ENCODE data around the gene CD48. TPM values are rescaled to one million over a fixed set of nuclear protein-coding genes. Genes with fewer than 3 reads are reported as not detected.

CD48 gene
- total RNA-seq, 1 experiment from 2014 or later = not detected

DNA sequence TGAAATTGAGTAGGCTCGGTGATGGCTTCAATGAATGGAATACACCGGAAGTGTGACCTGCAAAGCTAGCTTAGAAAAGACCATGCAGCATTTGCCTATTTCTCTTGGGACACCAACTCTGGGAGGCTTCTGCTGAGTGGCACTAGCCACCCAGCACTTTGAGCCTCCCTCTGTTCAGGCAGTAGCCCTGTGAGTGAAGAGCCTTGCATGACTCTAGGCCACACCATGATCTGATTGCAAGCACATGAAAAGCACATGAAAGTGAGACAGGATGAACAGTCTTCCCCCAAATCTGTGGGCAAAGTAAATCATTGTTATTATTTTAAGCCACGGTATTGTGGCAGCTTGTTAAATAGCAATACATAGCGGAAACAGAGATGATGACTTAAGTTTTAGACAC is 2.8 kb downstream of the CD48 start:
- intact Hi-C loops (cut with micrococcal nuclease; ENCODE audit: unreplicated experiment) = no loop called here
- Histone ChIP-seq H3K9me3 (no peaks in the 10 kb centered on the region), H3K4me1 (no peaks in the 10 kb centered on the region), H3K36me3 (ENCODE audit: control insufficient read depth, insufficient read depth, low read length) (no peaks in the 10 kb centered on the region), H3K27me3 (replicated peaks; ENCODE audit: control insufficient read depth, insufficient read depth, low read length) (no peaks in the 10 kb centered on the region; the same call in 1 of the 2 replicates), H3K4me3 (ENCODE audit: low read depth, low read length) (no peak overlapping the region)
- Mint-ChIP-seq H3K36me3 (ENCODE audit: insufficient read depth, unreplicated experiment) (no peaks in the 10 kb centered on the region), H3K4me1 (ENCODE audit: low read depth, unreplicated experiment) (no peaks in the 10 kb centered on the region), H3K27ac (ENCODE audit: unreplicated experiment) (no peak overlapping the region), H3K27me3 (ENCODE audit: insufficient read depth, unreplicated experiment) (peaks cover 3% of the 10 kb centered on the region), H3K9me3 (ENCODE audit: unreplicated experiment) (no peaks in the 10 kb centered on the region), H3K4me3 (ENCODE audit: unreplicated experiment) (no peak overlapping the region)
- CTCF ChIA-PET = no interaction called here
- no peak for DNase-seq
- no TSS peak for BruUV-seq (replicated peaks)
- TF ChIP-seq, protein P1, sequence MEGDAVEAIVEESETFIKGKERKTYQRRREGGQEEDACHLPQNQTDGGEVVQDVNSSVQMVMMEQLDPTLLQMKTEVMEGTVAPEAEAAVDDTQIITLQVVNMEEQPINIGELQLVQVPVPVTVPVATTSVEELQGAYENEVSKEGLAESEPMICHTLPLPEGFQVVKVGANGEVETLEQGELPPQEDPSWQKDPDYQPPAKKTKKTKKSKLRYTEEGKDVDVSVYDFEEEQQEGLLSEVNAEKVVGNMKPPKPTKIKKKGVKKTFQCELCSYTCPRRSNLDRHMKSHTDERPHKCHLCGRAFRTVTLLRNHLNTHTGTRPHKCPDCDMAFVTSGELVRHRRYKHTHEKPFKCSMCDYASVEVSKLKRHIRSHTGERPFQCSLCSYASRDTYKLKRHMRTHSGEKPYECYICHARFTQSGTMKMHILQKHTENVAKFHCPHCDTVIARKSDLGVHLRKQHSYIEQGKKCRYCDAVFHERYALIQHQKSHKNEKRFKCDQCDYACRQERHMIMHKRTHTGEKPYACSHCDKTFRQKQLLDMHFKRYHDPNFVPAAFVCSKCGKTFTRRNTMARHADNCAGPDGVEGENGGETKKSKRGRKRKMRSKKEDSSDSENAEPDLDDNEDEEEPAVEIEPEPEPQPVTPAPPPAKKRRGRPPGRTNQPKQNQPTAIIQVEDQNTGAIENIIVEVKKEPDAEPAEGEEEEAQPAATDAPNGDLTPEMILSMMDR (IDR thresholded peaks at IDR 0.05; ENCODE audit: insufficient read depth in 1 of 2, low read depth in 1 of 2, low read length in 1 of 2, severe bottlenecking in 1 of 2, unreplicated experiment in 1 of 2) = no peak
- POLR2A ChIA-PET = no interaction called here

DNA sequence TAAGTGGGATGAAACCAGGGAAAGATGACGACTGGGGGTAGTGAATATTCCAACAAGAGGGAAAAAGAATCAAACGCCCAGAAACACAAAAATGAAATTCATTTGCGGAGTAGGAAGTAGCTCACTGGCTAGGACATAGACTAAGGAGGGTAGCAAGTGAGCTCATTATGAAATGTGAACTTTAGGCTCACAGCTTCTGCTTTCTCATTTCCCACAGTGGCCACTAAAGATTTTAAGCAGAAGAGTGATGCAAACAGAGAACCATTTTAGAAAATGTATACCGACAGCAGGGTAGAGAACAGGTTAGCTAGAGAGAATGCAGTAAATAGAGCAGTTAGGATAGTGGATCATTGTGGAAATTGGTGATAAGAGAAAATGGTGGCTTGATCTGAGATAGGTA is 3.5 kb downstream of the CD48 start:
- Histone ChIP-seq H3K27me3 (replicated peaks; ENCODE audit: control insufficient read depth, insufficient read depth, low read length) (no peaks in the 10 kb centered on the region; the same call in 1 of the 2 replicates), H3K36me3 (ENCODE audit: control insufficient read depth, insufficient read depth, low read length) (no peaks in the 10 kb centered on the region), H3K4me3 (ENCODE audit: low read depth, low read length) (no peak overlapping the region), H3K9me3 (no peaks in the 10 kb centered on the region), H3K4me1 (no peaks in the 10 kb centered on the region)
- Mint-ChIP-seq H3K9me3 (ENCODE audit: unreplicated experiment) (no peaks in the 10 kb centered on the region), H3K4me3 (ENCODE audit: unreplicated experiment) (no peak overlapping the region), H3K27ac (ENCODE audit: unreplicated experiment) (no peak overlapping the region), H3K27me3 (ENCODE audit: insufficient read depth, unreplicated experiment) (peaks cover 5% of the 10 kb centered on the region), H3K36me3 (ENCODE audit: insufficient read depth, unreplicated experiment) (no peaks in the 10 kb centered on the region), H3K4me1 (ENCODE audit: low read depth, unreplicated experiment) (no peaks in the 10 kb centered on the region)
- intact Hi-C loops (cut with micrococcal nuclease; ENCODE audit: unreplicated experiment) = no loop called here
- ChIA-PET POLR2A (no interaction called here), CTCF (no interaction called here)
- no TSS peak for BruUV-seq (replicated peaks)
- no peak for DNase-seq
- TF ChIP-seq, protein P1 (IDR thresholded peaks at IDR 0.05; ENCODE audit: insufficient read depth in 1 of 2, low read depth in 1 of 2, low read length in 1 of 2, severe bottlenecking in 1 of 2, unreplicated experiment in 1 of 2) = no peak

DNA sequence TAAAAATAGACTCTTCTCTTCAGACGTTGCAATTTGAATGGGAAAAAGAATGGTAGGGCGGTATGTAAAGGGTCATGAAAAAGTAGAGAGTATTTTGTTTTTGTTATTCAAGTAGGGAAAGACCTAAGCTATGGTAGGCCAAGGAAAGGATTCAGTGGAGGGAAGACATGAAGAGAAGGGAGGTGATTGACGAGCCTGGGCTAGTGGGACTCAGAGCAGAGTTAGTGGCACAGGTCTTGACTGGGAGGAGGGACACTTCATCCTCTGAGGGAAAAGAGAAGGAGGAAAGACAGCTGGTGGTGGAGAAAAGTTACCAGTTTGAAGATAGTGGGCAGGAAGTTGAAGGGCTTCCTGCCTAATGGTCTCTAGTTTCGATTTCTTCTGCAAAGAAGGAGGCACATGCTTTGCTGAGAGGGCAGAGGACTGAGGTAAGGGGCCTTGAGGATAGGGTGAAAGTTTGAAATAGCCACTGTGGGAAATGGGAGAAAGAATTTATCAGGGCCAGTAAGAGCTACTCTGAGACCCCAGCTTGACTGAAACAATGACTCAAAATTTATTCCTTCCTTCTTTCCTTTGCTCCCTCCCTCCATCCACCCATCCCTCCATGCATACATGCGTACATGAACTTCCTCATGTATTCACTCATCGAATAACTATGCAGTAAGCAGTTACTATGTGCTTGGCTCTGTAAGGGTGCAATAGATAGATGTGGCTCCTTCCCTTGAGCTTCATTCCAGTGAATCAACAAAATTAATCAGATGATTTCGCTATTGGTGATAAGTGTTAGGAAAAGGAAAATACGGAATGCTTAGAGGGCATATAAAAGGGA is 4.2 kb downstream of the CD48 start:
- no peaks in the 10 kb centered on the region for H3K4me1 ChIP-seq
- CTCF ChIA-PET = no interaction called here
- Mint-ChIP-seq H3K9me3 (ENCODE audit: unreplicated experiment) (no peaks in the 10 kb centered on the region), H3K27me3 (ENCODE audit: insufficient read depth, unreplicated experiment) (peaks cover 5% of the 10 kb centered on the region), H3K27ac (ENCODE audit: unreplicated experiment) (no peak overlapping the region), H3K36me3 (ENCODE audit: insufficient read depth, unreplicated experiment) (no peaks in the 10 kb centered on the region), H3K4me3 (ENCODE audit: unreplicated experiment) (no peak overlapping the region), H3K4me1 (ENCODE audit: low read depth, unreplicated experiment) (no peaks in the 10 kb centered on the region)
- no peak for DNase-seq
- POLR2A ChIA-PET = no interaction called here
- H3K4me3 ChIP-seq (ENCODE audit: low read depth, low read length) = no peak overlapping the region
- H3K36me3 ChIP-seq (ENCODE audit: control insufficient read depth, insufficient read depth, low read length) = no peaks in the 10 kb centered on the region
- no peaks in the 10 kb centered on the region; the same call in 1 of the 2 replicates for H3K27me3 ChIP-seq (replicated peaks; ENCODE audit: control insufficient read depth, insufficient read depth, low read length)
- BruUV-seq (replicated peaks) = no TSS peak
- intact Hi-C loops (cut with micrococcal nuclease; ENCODE audit: unreplicated experiment) = no loop called here
- no peaks in the 10 kb centered on the region for H3K9me3 ChIP-seq
- TF ChIP-seq, protein P1 (IDR thresholded peaks at IDR 0.05; ENCODE audit: insufficient read depth in 1 of 2, low read depth in 1 of 2, low read length in 1 of 2, severe bottlenecking in 1 of 2, unreplicated experiment in 1 of 2) = no peak
